HCT116 (cell line): Measurements from ENCODE around the gene SDC3. TPM values are rescaled to one million over a fixed set of nuclear protein-coding genes. Genes with fewer than 3 reads are reported as not detected.

ENCODE experiments used
- ATAC-seq: fragments of 200-7000 bp; cut with Tn5 transposase; 2 replicates; pipeline ENCODE4 v1.9.1; 2020; ENCODE audit warnings: mild to moderate bottlenecking, moderate library complexity
- BruUV-seq: library from RNA; stranded (reverse); fragments of 400-500 nt; replicated peaks from 2 replicates; lab custom pipeline; 2021; lab: Mats Ljungman, UMichigan
- CTCF ChIA-PET: fragments of 300-600 bp; sonication (Branson Sonifier 250); formaldehyde crosslinking; loops from one replicate; lab custom pipeline; 2021; ENCODE audit warnings: antibody characterized with exemption; lab: Charles Lee
- POLR2A ChIA-PET: fragments of 300-600, 350-600 bp; sonication (Branson Sonifier 250); formaldehyde crosslinking; loops from one replicate; lab custom pipeline; 2021; ENCODE audit warnings: antibody characterized with exemption; lab: Charles Lee
- RAD21 ChIA-PET, 2 experiments: fragments of 300-600 bp; sonication (Branson Sonifier 250); formaldehyde crosslinking; loops; one replicate each; lab custom pipeline; 2023; ENCODE audit warnings: low total read pairs in 2 of 2; ENCODE audit not compliant: uncharacterized antibody in 2 of 2, unreplicated experiment in 2 of 2, low non-redundant PET in 1 of 2; lab: Charles Lee
- DNase-seq: peaks from one replicate; pipeline ENCODE4 v3.0.0-alpha.2; 2010; ENCODE audit warnings: low read depth, low spot score
- H2AFZ ChIP-seq: fragments of 200-600 bp; shearing (Covaris generic), sonication (generic); 2 replicates; pipeline ENCODE4 v1.6.1; 2017; ENCODE audit warnings: low read depth, mixed run types, mixed read lengths, antibody characterized with exemption, low read length; ENCODE audit not compliant: poor library complexity, severe bottlenecking
- H3K27ac ChIP-seq: 2 replicates; pipeline ENCODE4 v1.5.1; 2012; ENCODE audit warnings: low read depth, low read length
- H3K27me3 ChIP-seq: fragments of 200-600 bp; sonication (generic); 2 replicates; pipeline ENCODE4 v1.6.1; 2016; ENCODE audit warnings: mixed run types, low read length, mixed read lengths; ENCODE audit not compliant: insufficient read depth
- H3K36me3 ChIP-seq, 2 experiments: fragments of 200-500 bp in 1 of 2; fragments of 200-600 bp in 1 of 2; sonication (Bioruptor generic) in 1 of 2; sonication (generic) in 1 of 2; 2 replicates each; pipeline versions ENCODE4 v1.5.1 to v1.6.1; 2014 to 2016; ENCODE audit warnings: low read length in 2 of 2, inconsistent platforms in 1 of 2, mixed read lengths in 1 of 2, mixed run types in 1 of 2; ENCODE audit not compliant: insufficient read depth in 2 of 2, control insufficient read depth in 1 of 2
- H3K4me1 ChIP-seq, 2 experiments: fragments of 200-600 bp in 1 of 2; sonication (generic) in 1 of 2; 2 replicates each; pipeline versions ENCODE4 v1.5.1 to v1.6.1; 2012 to 2017; ENCODE audit warnings: low read length in 2 of 2, inconsistent platforms in 1 of 2, mild to moderate bottlenecking in 1 of 2, mixed read lengths in 1 of 2, mixed run types in 1 of 2, moderate library complexity in 1 of 2; ENCODE audit not compliant: insufficient read depth in 2 of 2, control insufficient read depth in 1 of 2
- H3K4me2 ChIP-seq: fragments of 200-600 bp; sonication (generic); 2 replicates; pipeline ENCODE4 v1.6.1; 2017; ENCODE audit warnings: mixed run types, low read length, mixed read lengths
- H3K4me3 ChIP-seq, 2 experiments: fragments of 200-600 bp in 1 of 2; sonication (generic) in 1 of 2; replicated peaks in 1 of 2; 2 replicates each; pipeline ENCODE4 v1.5.1; 2011 to 2016; ENCODE audit warnings: low read length in 2 of 2, control low read depth in 1 of 2, low read depth in 1 of 2, mild to moderate bottlenecking in 1 of 2, mixed read lengths in 1 of 2, mixed run types in 1 of 2
- H3K79me2 ChIP-seq: fragments of 200-600 bp; sonication (generic); 2 replicates; pipeline ENCODE4 v1.6.1; 2017; ENCODE audit warnings: mild to moderate bottlenecking, mixed run types, low read length, moderate library complexity, mixed read lengths; ENCODE audit not compliant: insufficient read depth
- H3K9ac ChIP-seq: fragments of 200-600 bp; sonication (generic); 2 replicates; pipeline ENCODE4 v1.6.1; 2016; ENCODE audit warnings: low read length, mixed read lengths
- H3K9me2 ChIP-seq: fragments of 200-600 bp; sonication (generic), shearing (Covaris generic); 2 replicates; pipeline ENCODE4 v1.6.1; 2017; ENCODE audit warnings: mixed run types, mild to moderate bottlenecking, moderate library complexity; ENCODE audit not compliant: insufficient read depth
- H3K9me3 ChIP-seq, 2 experiments: fragments of 200-500 bp in 1 of 2; fragments of 200-600 bp in 1 of 2; sonication (Bioruptor generic) in 1 of 2; sonication (generic) in 1 of 2; 2 replicates each; pipeline ENCODE4 v1.6.1; 2014 to 2017; ENCODE audit warnings: low read length in 2 of 2, mixed read lengths in 2 of 2, inconsistent platforms in 1 of 2, low read depth in 1 of 2, mild to moderate bottlenecking in 1 of 2, mixed run types in 1 of 2, moderate library complexity in 1 of 2; ENCODE audit not compliant: control insufficient read depth in 1 of 2, insufficient read depth in 1 of 2
- H4K20me1 ChIP-seq: fragments of 200-600 bp; sonication (generic), shearing (Covaris generic); 2 replicates; pipeline ENCODE4 v1.6.1; 2017; ENCODE audit warnings: mixed run types, mild to moderate bottlenecking, moderate library complexity; ENCODE audit not compliant: insufficient read depth
- CEBPB ChIP-seq: IDR thresholded peaks from 2 replicates; pipeline ENCODE4 v1.6.1; 2012; ENCODE audit warnings: low read depth
- CTCF ChIP-seq, 3 experiments: fragments of 200-600 bp in 1 of 3; sonication (generic) in 1 of 3; IDR thresholded peaks in 2 of 3; conservative IDR thresholded peaks in 1 of 3; 2 replicates each; pipeline ENCODE4 v1.5.1; 2012 to 2017; ENCODE audit warnings: low read depth in 2 of 3, low read length in 2 of 3, antibody characterized with exemption in 1 of 3, borderline replicate concordance in 1 of 3, control low read depth in 1 of 3, mild to moderate bottlenecking in 1 of 3, mixed read lengths in 1 of 3, mixed run types in 1 of 3, moderate library complexity in 1 of 3; ENCODE audit not compliant: insufficient read depth in 1 of 3
- EZH2 ChIP-seq: fragments of 200-600 bp; sonication (generic); IDR thresholded peaks from 2 replicates; pipeline ENCODE4 v1.6.1; 2017; ENCODE audit warnings: antibody characterized with exemption, mixed run types
- EZH2phosphoT487 ChIP-seq: fragments of 200-600 bp; IDR thresholded peaks from 2 replicates; pipeline ENCODE4 v1.6.1; 2018; ENCODE audit warnings: antibody characterized with exemption, borderline replicate concordance
- FOSL1 ChIP-seq: IDR thresholded peaks from 2 replicates; pipeline ENCODE4 v1.6.1; 2012; ENCODE audit warnings: low read depth
- JUND ChIP-seq: IDR thresholded peaks from 2 replicates; pipeline ENCODE4 v1.6.1; 2012
- RAD21 ChIP-seq: IDR thresholded peaks from 2 replicates; pipeline ENCODE4 v1.6.1; 2012; ENCODE audit warnings: low read depth, mild to moderate bottlenecking
- REST ChIP-seq: IDR thresholded peaks from 2 replicates; pipeline ENCODE4 v1.6.1; 2012; ENCODE audit warnings: low read depth
- SIN3A ChIP-seq: IDR thresholded peaks from 2 replicates; pipeline ENCODE4 v1.6.1; 2012; ENCODE audit warnings: low read depth
- SP1 ChIP-seq: IDR thresholded peaks from 2 replicates; pipeline ENCODE4 v1.6.1; 2012; ENCODE audit warnings: low read depth
- SRF ChIP-seq: IDR thresholded peaks from 2 replicates; pipeline ENCODE4 v1.6.1; 2012; ENCODE audit warnings: low read depth
- TCF7L2 ChIP-seq: IDR thresholded peaks from 2 replicates; pipeline ENCODE4 v1.7.0; 2011; ENCODE audit warnings: borderline replicate concordance, inconsistent platforms; ENCODE audit not compliant: insufficient read depth, insufficient read length; ENCODE audit errors: extremely low read depth
- YY1 ChIP-seq: IDR thresholded peaks from 2 replicates; pipeline ENCODE4 v1.6.1; 2011; ENCODE audit warnings: low read length, low read depth, moderate library complexity, mild to moderate bottlenecking; ENCODE audit not compliant: insufficient replicate concordance; ENCODE audit errors: extremely low read depth
- ZNF274 ChIP-seq: fragments of 200-500 bp; sonication (Bioruptor generic); IDR thresholded peaks from 2 replicates; pipeline ENCODE4 v1.6.1; 2014; ENCODE audit warnings: mild to moderate bottlenecking, low read depth, low read length, inconsistent platforms
- intact Hi-C: fragments of 100-400 bp; cut with micrococcal nuclease; formaldehyde crosslinking; loops from 2 replicates; pipeline ENCODE4 v1.10.0; 2022
- total RNA-seq: library from RNA; stranded (reverse); gene quantifications from one replicate; pipeline ENCODE4 v1.2.1, GENCODE V29; 2021; ENCODE audit not compliant: unreplicated experiment
- TF ChIP-seq, protein P1 (sequence below): IDR thresholded peaks from 2 replicates; pipeline ENCODE4 v1.6.1; 2012
- TF ChIP-seq, protein P2 (sequence below): IDR thresholded peaks from 2 replicates; pipeline ENCODE4 v1.6.1; 2011; ENCODE audit warnings: mild to moderate bottlenecking, low read length, moderate library complexity; ENCODE audit not compliant: insufficient replicate concordance; ENCODE audit errors: extremely low read depth
- TF ChIP-seq, protein P3 (sequence below): IDR thresholded peaks from 2 replicates; pipeline ENCODE4 v1.6.1; 2012

The SDC3 gene
- total RNA-seq, 1 experiment from 2014 or later = 40.1 TPM

DNA sequence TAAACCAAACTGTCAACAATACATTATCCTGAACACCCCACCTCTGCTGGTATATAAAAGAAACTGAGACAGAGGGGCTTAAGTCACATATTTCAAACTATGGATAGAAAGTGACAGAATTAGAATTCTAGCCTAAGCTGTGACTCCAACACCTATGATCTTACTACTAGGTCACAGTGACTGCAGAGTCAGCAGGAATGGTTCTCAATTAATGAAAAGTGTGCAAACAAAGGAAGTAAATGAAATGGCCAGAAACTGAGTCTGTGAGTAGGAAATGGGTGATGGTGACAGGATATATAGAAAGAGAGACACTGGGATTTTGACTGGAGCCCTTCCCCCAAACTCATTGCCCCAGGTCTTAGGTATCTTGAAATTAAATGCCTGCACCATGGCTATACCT, 38.7 kb upstream of the SDC3 start:
- no peak for ATAC-seq
- Histone ChIP-seq H4K20me1 (peaks cover 15% of the 10 kb centered on the region; the same call in 1 of the 2 replicates), H3K4me2 (no peak overlapping the region), H3K4me3 (no peak overlapping the region), H3K79me2 (peaks cover 80% of the 10 kb centered on the region), H3K9ac (no peak overlapping the region), H3K27ac (no peak overlapping the region), H3K4me1 (no peaks in the 10 kb centered on the region), H3K9me2 (no peaks in the 10 kb centered on the region), H3K27me3 (no peaks in the 10 kb centered on the region), H3K36me3 (peaks cover 41 to 58% of the 10 kb centered on the region in 2 experiments; a peak in 3 of 4 replicates)
- no TSS peak for BruUV-seq
- RAD21 ChIA-PET = no interaction called here
- CTCF ChIA-PET = no interaction called here
- TF ChIP-seq RAD21 (no peak), SP1 (no peak), EZH2 (no peak), EZH2phosphoT487 (no peak), JUND (no peak), SIN3A (no peak), ZNF274 (no peak), CEBPB (no peak), FOSL1 (no peak), YY1 (no peak), SRF (no peak), TCF7L2 (no peak), REST (no peak), CTCF (IDR thresholded peaks at IDR 0.05 in 2 of 3, conservative IDR thresholded peaks at IDR 0.05 in 1 of 3; ENCODE audit: borderline replicate concordance in 1 of 3, insufficient read depth in 1 of 3, low read depth in 2 of 3, low read length in 2 of 3) (no peak)
- TF ChIP-seq, protein P1, sequence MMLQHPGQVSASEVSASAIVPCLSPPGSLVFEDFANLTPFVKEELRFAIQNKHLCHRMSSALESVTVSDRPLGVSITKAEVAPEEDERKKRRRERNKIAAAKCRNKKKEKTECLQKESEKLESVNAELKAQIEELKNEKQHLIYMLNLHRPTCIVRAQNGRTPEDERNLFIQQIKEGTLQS = no peak
- TF ChIP-seq, protein P2, sequence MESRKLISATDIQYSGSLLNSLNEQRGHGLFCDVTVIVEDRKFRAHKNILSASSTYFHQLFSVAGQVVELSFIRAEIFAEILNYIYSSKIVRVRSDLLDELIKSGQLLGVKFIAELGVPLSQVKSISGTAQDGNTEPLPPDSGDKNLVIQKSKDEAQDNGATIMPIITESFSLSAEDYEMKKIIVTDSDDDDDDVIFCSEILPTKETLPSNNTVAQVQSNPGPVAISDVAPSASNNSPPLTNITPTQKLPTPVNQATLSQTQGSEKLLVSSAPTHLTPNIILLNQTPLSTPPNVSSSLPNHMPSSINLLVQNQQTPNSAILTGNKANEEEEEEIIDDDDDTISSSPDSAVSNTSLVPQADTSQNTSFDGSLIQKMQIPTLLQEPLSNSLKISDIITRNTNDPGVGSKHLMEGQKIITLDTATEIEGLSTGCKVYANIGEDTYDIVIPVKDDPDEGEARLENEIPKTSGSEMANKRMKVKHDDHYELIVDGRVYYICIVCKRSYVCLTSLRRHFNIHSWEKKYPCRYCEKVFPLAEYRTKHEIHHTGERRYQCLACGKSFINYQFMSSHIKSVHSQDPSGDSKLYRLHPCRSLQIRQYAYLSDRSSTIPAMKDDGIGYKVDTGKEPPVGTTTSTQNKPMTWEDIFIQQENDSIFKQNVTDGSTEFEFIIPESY = no peak
- TF ChIP-seq, protein P3, sequence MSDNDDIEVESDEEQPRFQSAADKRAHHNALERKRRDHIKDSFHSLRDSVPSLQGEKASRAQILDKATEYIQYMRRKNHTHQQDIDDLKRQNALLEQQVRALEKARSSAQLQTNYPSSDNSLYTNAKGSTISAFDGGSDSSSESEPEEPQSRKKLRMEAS = no peak
- TF ChIP-seq, all 23 proteins: peak for 0
- intact Hi-C loops = no loop called here
- POLR2A ChIA-PET = no interaction called here
- H3K9me3 ChIP-seq = no peaks in the 10 kb centered on the region
- no peak for DNase-seq
- H2AFZ ChIP-seq = no peak overlapping the region
